CD4-positive, CD25-positive, alpha-beta regulatory T cell (primary cell): Measurements from ENCODE around the gene TNNI3K. TPM values are rescaled to one million over a fixed set of nuclear protein-coding genes. Genes with fewer than 3 reads are reported as not detected.

ENCODE experiments used
- ATAC-seq, 2 donors: fragments of 150-1000 bp; cut with Tn5 transposase; one replicate each; pipeline ENCODE4 v1.10.0; 2021; ENCODE audit warnings: low read depth in 2 of 2, moderate number of reproducible peaks in 2 of 2, moderate library complexity in 1 of 2
- DNase-seq, 3 donors: peaks; one replicate each; pipeline versions ENCODE4 v3.0.0 to v3.0.0-alpha.2; 2012 to 2022; ENCODE audit warnings: mixed read lengths in 1 of 3
- H3K27ac ChIP-seq: one replicate; pipeline ENCODE4 v1.7.0; 2013; ENCODE audit warnings: mild to moderate bottlenecking, low read length; ENCODE audit not compliant: insufficient read depth, poor library complexity, severe bottlenecking
- H3K27me3 ChIP-seq: one replicate; pipeline ENCODE4 v1.7.0; 2013; ENCODE audit warnings: low read length; ENCODE audit not compliant: control insufficient read depth, insufficient read depth
- H3K36me3 ChIP-seq: one replicate; pipeline ENCODE4 v1.7.0; 2013; ENCODE audit warnings: mild to moderate bottlenecking, low read length, moderate library complexity; ENCODE audit not compliant: control insufficient read depth, insufficient read depth
- H3K4me1 ChIP-seq: 2 replicates; pipeline ENCODE4 v1.7.0; 2013; ENCODE audit warnings: mild to moderate bottlenecking, low read length; ENCODE audit not compliant: insufficient read depth, control insufficient read depth, poor library complexity, severe bottlenecking
- H3K4me3 ChIP-seq: one replicate; pipeline ENCODE4 v1.7.0; 2013; ENCODE audit warnings: low read depth, mild to moderate bottlenecking, low read length, moderate library complexity
- H3K9me3 ChIP-seq, 2 experiments: 1 replicate in 1 of 2; 2 replicates in 1 of 2; pipeline ENCODE4 v1.7.0; 2013; ENCODE audit warnings: low read length in 2 of 2, mild to moderate bottlenecking in 1 of 2, moderate library complexity in 1 of 2; ENCODE audit not compliant: control insufficient read depth in 2 of 2
- H3K27ac Mint-ChIP-seq, 3 donors: one replicate each; pipeline ENCODE4 v1.8.0; 2020 to 2022; ENCODE audit warnings: mild to moderate bottlenecking in 3 of 3, mixed read lengths in 3 of 3, moderate library complexity in 2 of 3
- H3K27me3 Mint-ChIP-seq: one replicate; pipeline ENCODE4 v1.8.0; 2022; ENCODE audit warnings: mild to moderate bottlenecking, mixed read lengths
- H3K36me3 Mint-ChIP-seq: one replicate; pipeline ENCODE4 v1.8.0; 2020; ENCODE audit warnings: mixed read lengths
- H3K4me1 Mint-ChIP-seq, 4 donors: one replicate each; pipeline ENCODE4 v1.8.0; 2020 to 2022; ENCODE audit warnings: mixed read lengths in 4 of 4, mild to moderate bottlenecking in 1 of 4
- H3K4me3 Mint-ChIP-seq, 4 donors: one replicate each; pipeline ENCODE4 v1.8.0; 2020 to 2022; ENCODE audit warnings: mild to moderate bottlenecking in 4 of 4, mixed read lengths in 4 of 4, moderate library complexity in 3 of 4
- H3K9me3 Mint-ChIP-seq, 7 donors: one replicate each; pipeline ENCODE4 v1.8.0; 2020 to 2022; ENCODE audit warnings: mixed read lengths in 7 of 7, mild to moderate bottlenecking in 3 of 7, moderate library complexity in 2 of 7
- polyA plus RNA-seq, 4 donors: library from polyadenylated mRNA; unstranded; fragments of 300-500 nt; fragmentation: Illumina TruSeq; gene quantifications; one replicate each; pipeline ENCODE4 v1.2.3, GENCODE V29; 2021
- total RNA-seq: library from RNA; stranded (reverse); gene quantifications from one replicate; pipeline ENCODE4 v1.2.3, GENCODE V29; 2022

Gene TNNI3K
- total and polyA plus RNA-seq, 5 donors from 2014 or later = 0.41 TPM; not detected in 4

DNA sequence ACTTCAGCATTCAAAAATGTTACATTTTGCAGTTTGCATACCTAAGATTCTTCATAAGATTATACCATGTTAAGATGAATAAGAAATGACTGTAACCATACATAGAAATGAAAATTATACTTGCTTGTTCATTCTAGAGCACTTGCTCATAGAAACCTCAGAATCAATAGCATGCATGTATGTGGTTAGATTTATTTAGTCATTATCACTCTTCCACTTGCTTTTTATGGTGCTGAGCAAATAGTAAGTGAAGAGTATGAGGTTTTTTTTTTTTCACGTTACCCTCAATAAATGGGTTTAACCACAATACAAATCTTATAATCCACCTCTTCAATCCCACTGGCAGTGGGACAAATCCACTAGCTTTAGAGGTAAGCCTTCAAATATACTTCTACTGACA, 192.5 kb downstream of the TNNI3K start:
- Histone ChIP-seq H3K9me3 (no peaks in the 10 kb centered on the region), H3K4me3 (no peak overlapping the region), H3K27ac (no peak overlapping the region), H3K27me3 (no peaks in the 10 kb centered on the region), H3K4me1 (no peaks in the 10 kb centered on the region), H3K36me3 (no peaks in the 10 kb centered on the region)
- no peak overlapping the region for H3K4me3 Mint-ChIP-seq
- ATAC-seq (no peak), DNase-seq (no peak)
- no peaks in the 10 kb centered on the region for H3K27me3 Mint-ChIP-seq
- no peak overlapping the region for H3K27ac Mint-ChIP-seq
- H3K36me3 Mint-ChIP-seq = no peaks in the 10 kb centered on the region
- H3K4me1 Mint-ChIP-seq = no peaks in the 10 kb centered on the region
- peaks cover 0 to 4% (median 0%) of the 10 kb centered on the region in 7 donors for H3K9me3 Mint-ChIP-seq

DNA sequence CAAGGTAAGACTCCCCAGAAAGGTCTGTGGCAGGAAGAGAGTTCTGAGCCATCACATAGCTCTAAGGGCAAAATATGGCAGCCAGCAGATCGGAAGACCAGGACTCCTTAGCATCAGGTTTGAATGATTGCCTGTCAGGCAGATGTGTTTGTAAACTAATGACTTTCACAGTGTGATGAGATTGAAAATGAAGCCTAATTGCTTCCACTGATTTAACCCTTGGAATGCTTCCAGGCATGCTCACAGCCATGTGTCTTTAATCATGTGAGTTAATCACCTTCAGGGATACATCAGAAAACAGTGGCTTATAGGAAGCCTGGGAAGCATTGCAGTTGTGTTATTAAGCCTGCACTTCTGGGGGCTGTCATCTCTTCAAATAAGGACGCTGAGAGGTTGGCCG, 194.4 kb downstream of the TNNI3K start:
- H3K27me3 ChIP-seq = no peaks in the 10 kb centered on the region
- H3K9me3 Mint-ChIP-seq = peaks cover 0 to 3% (median 0%) of the 10 kb centered on the region in 7 donors
- ATAC-seq = no peak
- no peak overlapping the region for H3K27ac ChIP-seq
- no peaks in the 10 kb centered on the region for H3K4me1 Mint-ChIP-seq
- no peaks in the 10 kb centered on the region for H3K36me3 Mint-ChIP-seq
- H3K27ac Mint-ChIP-seq = no peak overlapping the region
- no peak overlapping the region for H3K4me3 Mint-ChIP-seq
- no peak overlapping the region for H3K4me3 ChIP-seq
- H3K9me3 ChIP-seq = no peaks in the 10 kb centered on the region
- H3K27me3 Mint-ChIP-seq = no peaks in the 10 kb centered on the region
- H3K36me3 ChIP-seq = no peaks in the 10 kb centered on the region
- H3K4me1 ChIP-seq = no peaks in the 10 kb centered on the region
- no peak for DNase-seq

DNA sequence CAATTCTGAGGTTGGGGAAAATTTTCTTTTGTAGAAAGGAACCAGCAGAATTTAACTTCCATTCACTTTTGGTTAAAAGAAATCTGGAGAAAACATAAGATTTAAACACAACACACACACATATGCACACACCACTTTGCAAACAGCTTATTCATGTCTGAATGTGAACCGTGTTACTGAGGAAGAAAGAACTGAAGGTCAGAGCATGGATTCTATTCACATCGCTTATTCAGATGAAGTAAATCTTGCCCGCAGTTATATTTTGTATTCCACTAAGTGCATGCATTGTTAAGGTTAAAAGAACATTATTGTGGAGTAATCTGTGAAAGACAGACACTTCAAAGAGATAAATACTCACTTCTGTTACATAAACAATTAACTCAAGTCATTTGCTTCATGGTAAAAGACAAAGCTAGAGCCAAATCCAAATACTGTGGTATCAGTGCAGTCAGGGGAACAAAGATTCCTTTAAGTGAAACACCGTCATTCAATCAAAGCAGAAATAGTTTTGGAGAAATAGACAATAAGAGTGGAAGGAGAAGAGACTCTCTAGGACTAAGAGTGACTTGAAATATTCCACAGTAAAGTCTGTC, 195.3 kb downstream of the TNNI3K start:
- Mint-ChIP-seq H3K4me1 (no peaks in the 10 kb centered on the region), H3K27ac (no peak overlapping the region), H3K9me3 (peaks cover 0 to 2% (median 0%) of the 10 kb centered on the region in 7 donors), H3K27me3 (no peaks in the 10 kb centered on the region), H3K4me3 (no peak overlapping the region), H3K36me3 (no peaks in the 10 kb centered on the region)
- Histone ChIP-seq H3K27ac (no peak overlapping the region), H3K9me3 (no peaks in the 10 kb centered on the region), H3K4me1 (no peaks in the 10 kb centered on the region), H3K4me3 (no peak overlapping the region), H3K27me3 (no peaks in the 10 kb centered on the region), H3K36me3 (no peaks in the 10 kb centered on the region)
- DNase-seq (no peak), ATAC-seq (no peak)

DNA sequence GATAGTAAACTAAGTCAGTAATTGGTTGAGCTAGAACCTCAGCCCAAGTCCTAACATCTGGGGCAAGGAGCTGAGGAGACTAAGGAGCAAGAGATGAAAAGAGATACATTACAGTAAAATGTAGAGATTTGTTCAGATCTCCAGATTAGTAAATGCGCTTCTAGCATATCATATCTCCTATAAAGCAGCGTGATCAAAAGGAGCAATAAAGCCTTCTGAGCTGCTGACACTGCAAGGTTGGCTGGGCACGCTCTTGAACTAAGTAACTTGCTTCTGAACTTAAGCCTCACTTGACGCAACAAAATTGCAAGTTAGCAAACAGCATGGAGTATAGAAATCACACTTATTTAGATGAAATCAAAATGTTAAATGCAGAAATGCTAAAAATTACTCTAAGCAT, 196.3 kb downstream of the TNNI3K start:
- Mint-ChIP-seq H3K27ac (no peak overlapping the region), H3K4me1 (no peaks in the 10 kb centered on the region), H3K36me3 (no peaks in the 10 kb centered on the region), H3K27me3 (no peaks in the 10 kb centered on the region), H3K9me3 (peaks cover 0 to 2% (median 0%) of the 10 kb centered on the region in 7 donors), H3K4me3 (no peak overlapping the region)
- Histone ChIP-seq H3K9me3 (no peaks in the 10 kb centered on the region), H3K4me1 (no peaks in the 10 kb centered on the region), H3K4me3 (no peak overlapping the region), H3K36me3 (no peaks in the 10 kb centered on the region), H3K27ac (no peak overlapping the region), H3K27me3 (no peaks in the 10 kb centered on the region)
- no peak for ATAC-seq
- DNase-seq = no peak

DNA sequence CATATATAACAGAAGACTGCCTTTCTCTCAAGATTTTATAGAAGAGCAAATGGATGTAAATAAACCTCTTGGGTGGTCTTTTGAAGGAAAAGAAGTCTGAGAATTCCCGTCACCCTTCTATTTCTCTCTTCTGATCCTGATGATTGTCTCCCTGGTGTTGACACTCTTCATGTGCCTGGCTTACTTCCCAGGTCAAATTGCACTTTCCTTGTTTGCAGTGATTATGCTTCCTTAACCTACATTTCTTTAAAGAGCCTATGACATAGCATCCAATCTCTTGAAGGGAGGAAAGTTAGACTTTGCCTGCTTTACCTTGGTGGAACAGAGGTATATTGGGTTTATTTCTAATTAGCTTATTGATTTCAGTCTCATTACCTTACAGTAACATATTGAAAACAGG, 197.1 kb downstream of the TNNI3K start:
- no peaks in the 10 kb centered on the region for H3K9me3 ChIP-seq
- H3K4me3 ChIP-seq = no peak overlapping the region
- ATAC-seq (no peak), DNase-seq (no peak)
- H3K27me3 ChIP-seq = no peaks in the 10 kb centered on the region
- Mint-ChIP-seq H3K27ac (no peak overlapping the region), H3K4me1 (no peaks in the 10 kb centered on the region), H3K9me3 (peaks cover 0 to 2% (median 0%) of the 10 kb centered on the region in 7 donors), H3K4me3 (no peak overlapping the region), H3K27me3 (no peaks in the 10 kb centered on the region), H3K36me3 (no peaks in the 10 kb centered on the region)
- no peaks in the 10 kb centered on the region for H3K36me3 ChIP-seq
- no peak overlapping the region for H3K27ac ChIP-seq
- H3K4me1 ChIP-seq = no peaks in the 10 kb centered on the region

DNA sequence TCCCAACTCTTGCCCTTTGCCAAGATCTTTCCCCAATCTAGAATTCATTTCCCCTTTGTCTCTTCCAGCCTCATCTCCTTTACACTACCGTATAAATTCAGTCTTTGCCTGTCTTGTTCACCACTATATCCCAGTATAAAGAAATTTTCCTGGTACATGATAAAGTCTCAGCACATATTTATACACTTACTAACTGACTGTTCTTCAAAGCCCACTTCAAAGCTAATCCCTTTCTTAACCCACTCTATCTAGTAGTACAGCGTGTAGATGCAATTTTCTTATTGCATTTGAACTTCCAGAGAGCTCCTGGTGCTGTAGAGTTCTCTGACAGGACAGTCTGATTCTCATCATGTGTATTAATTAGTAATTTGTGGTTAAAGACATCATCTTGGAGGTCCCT, 199.1 kb downstream of the TNNI3K start:
- Histone ChIP-seq H3K27ac (no peak overlapping the region), H3K4me1 (no peaks in the 10 kb centered on the region), H3K27me3 (no peaks in the 10 kb centered on the region), H3K4me3 (no peak overlapping the region), H3K36me3 (no peaks in the 10 kb centered on the region), H3K9me3 (no peaks in the 10 kb centered on the region)
- no peaks in the 10 kb centered on the region for H3K27me3 Mint-ChIP-seq
- H3K4me3 Mint-ChIP-seq = no peak overlapping the region
- H3K36me3 Mint-ChIP-seq = no peaks in the 10 kb centered on the region
- no peak for DNase-seq
- H3K27ac Mint-ChIP-seq = no peak overlapping the region
- ATAC-seq = no peak
- no peaks in the 10 kb centered on the region for H3K4me1 Mint-ChIP-seq
- peaks cover 0 to 2% (median 0%) of the 10 kb centered on the region in 7 donors for H3K9me3 Mint-ChIP-seq

DNA sequence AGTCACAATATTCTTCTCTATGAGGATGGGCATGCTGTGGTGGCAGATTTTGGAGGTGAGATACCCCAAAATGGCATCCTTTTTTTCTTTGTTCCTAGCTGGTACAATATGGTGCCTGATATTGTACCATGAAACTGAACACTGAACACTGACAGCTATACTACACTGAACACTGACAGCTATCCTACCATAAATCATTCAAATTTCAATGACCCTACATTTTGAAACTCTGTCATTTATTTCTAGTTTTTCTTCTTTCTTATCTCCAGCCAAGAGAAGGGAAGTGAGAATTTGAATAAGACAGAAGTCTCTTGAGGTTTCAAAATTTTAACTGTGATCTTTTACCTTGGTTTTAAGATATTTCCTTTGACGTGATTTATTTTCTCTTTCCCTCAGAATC, 200.9 kb downstream of the TNNI3K start:
- ATAC-seq (no peak), DNase-seq (no peak)
- H3K27ac Mint-ChIP-seq = no peak overlapping the region
- H3K4me1 ChIP-seq = no peaks in the 10 kb centered on the region
- H3K4me3 ChIP-seq = no peak overlapping the region
- H3K27me3 ChIP-seq = no peaks in the 10 kb centered on the region
- H3K36me3 ChIP-seq = no peaks in the 10 kb centered on the region
- H3K9me3 Mint-ChIP-seq = peaks cover 0 to 2% (median 0%) of the 10 kb centered on the region in 7 donors
- H3K9me3 ChIP-seq = no peaks in the 10 kb centered on the region
- H3K4me1 Mint-ChIP-seq = no peaks in the 10 kb centered on the region
- no peaks in the 10 kb centered on the region for H3K36me3 Mint-ChIP-seq
- H3K27me3 Mint-ChIP-seq = no peaks in the 10 kb centered on the region
- H3K27ac ChIP-seq = no peak overlapping the region
- no peak overlapping the region for H3K4me3 Mint-ChIP-seq

- no peak overlapping the region for H3K27ac Mint-ChIP-seq
These were observed 201.8 kb downstream of the TNNI3K start for GRCh38 chr1:74437035-74437434.

More at GRCh38 chr1:74437035-74437434, 201.8 kb downstream of the TNNI3K start:
- Histone ChIP-seq H3K27ac (no peak overlapping the region), H3K36me3 (no peaks in the 10 kb centered on the region), H3K4me1 (no peaks in the 10 kb centered on the region), H3K4me3 (no peak overlapping the region), H3K9me3 (no peaks in the 10 kb centered on the region), H3K27me3 (no peaks in the 10 kb centered on the region)
- no peak overlapping the region for H3K4me3 Mint-ChIP-seq
- H3K9me3 Mint-ChIP-seq = peaks cover 0 to 2% (median 0%) of the 10 kb centered on the region in 7 donors
- no peaks in the 10 kb centered on the region for H3K27me3 Mint-ChIP-seq
- no peaks in the 10 kb centered on the region for H3K36me3 Mint-ChIP-seq
- ATAC-seq (no peak), DNase-seq (no peak)
- no peaks in the 10 kb centered on the region for H3K4me1 Mint-ChIP-seq
